AG09319 (cell line): ENCODE measurements around the gene SLC22A31.

Source experiments
- DNase-seq: peaks from one replicate; pipeline ENCODE4 v3.0.0-alpha.2; 2010; ENCODE audit warnings: low read depth; ENCODE audit errors: extremely low read depth
- CTCF ChIP-seq: IDR thresholded peaks from 2 replicates; pipeline ENCODE4 v1.5.1; 2011; ENCODE audit warnings: low read depth, mild to moderate bottlenecking, inconsistent platforms, low read length, moderate library complexity

SLC22A31 gene

GRCh38 chr16:89176147-89176690 lies 24.1 kb downstream of the SLC22A31 start:
- DNase-seq, result no peak
- TF ChIP-seq CTCF, result no peak

GRCh38 chr16:89175280-89176146 lies 24.8 kb downstream of the SLC22A31 start:
- no peak for DNase-seq
- no peak for TF ChIP-seq CTCF

DNA sequence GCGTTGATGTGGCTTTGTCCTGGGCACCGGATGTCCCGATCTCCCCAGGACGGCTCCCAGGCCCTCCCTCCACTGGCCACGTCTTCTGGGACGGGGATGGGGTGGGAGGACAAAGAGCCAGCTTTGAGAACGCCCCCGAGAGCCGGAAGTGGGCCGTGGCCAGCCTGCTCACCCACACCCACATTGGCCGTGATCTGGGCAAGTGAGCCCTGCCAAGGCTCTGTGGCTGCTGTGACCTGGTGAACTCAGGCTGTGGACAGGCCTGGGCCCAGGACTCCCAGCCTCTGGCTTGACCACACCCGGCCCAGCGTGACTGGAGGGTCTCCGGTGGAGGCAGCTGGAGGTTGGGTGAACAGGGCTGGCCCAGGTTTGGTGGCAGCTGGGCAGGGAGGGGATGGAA lies 25.5 kb downstream of the SLC22A31 start:
- no peak for TF ChIP-seq CTCF
- no peak for DNase-seq

DNA sequence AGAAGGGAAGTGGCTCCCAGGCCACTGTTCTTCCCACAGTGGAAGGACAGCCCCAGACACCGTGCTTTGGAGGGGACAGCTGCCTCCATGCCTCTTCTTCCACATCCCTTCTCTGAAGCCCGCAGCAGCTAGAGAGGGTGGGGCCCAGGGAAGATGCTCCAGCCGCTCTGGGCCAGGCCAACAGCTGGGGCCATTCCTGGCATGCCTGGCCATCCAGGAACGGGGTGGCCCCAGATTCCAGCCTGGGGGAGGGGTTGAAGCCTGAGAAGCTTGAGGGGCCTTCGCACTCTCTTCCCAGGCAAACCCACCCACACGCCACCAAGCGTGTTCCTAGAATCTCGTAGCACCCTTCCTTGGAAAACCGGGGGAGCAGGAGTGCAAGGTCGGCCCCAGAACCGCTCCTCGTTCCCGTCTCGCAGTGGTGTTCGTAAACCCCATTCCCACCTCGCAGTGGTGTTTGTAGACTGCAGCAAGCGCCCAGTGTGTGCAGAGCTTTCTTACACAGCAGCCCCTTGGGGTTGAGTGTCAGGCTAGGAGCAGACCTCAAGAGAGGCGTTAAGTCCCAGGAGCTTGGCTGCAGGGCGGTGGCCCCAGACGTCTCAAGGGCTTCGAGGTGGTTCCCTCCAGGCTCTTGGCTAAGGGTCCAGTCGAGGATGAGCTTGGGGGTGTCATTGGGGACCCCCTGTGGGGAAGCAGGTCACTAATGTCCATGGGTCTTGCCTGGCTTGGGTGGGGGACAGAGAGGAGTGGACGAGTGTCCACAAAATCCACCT lies 26.1 kb downstream of the SLC22A31 start:
- no peak for TF ChIP-seq CTCF
- no peak for DNase-seq

DNA sequence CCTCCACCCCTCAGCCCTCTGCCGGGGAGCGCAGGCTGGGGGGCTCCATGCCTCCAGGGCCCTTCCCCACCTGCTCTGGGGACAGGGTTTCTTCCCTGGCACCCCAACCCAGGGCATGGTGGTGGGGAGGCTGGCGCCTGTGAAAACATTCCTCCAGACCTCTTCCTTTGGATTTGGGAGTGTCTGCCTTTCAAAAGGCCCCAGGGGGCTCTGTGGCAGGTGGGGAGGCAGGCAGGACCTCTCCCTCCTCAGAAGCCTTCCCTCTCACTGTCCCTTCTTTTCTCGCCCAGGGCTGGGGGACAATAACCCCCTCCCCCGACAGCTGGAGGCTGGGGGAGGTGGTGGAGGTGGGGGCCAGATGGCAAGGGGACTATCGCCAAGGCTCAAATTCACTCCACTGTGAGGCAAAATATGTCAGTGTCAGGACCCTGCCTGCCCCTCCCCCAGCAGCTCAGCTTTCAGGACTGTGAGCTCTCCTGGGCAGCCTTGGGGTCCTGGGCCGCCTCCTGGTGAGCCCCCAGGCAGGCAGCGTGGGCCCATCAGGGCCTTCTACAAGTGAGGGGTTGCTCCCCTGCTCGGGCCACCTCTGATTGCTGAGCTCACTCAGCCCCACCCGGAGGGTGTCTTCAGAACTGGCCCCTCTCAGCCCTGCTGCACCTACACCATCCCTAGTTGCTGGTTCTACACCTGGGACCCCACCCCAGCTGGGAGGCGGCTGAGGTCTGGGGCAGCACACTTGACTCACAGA lies 27.0 kb downstream of the SLC22A31 start:
- DNase-seq, result no peak
- no peak for TF ChIP-seq CTCF

DNA sequence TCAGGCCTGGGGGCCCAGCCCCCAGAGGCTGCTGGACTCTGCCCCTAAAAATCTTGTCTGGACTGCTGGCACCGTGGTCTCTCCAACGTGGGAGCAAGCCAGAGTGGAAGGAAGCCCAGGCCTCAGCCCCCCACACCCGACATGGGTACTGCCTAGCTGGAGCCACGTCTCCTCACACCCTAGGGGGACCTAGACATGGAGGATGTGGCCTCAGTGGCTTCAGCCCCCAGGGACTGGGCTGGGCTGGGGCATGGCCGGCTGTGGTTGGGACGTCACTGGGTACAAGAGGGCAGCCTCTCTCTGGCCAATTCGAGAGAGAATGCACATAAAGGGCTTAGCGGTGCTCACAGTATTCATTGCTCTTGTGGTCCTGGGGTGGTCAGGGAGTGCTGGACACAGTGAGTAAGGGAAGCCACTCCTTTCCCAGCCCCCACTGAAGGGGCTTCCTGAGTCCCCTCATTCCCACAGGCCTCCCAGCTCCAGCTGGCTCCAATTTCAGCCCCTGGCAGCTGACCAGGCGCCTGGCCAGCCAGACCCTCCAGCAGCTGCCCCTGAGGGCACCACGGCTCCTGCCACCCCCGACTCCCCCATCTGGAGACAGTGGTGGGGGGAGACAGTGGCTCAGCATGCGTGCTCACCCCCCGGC lies 27.7 kb downstream of the SLC22A31 start:
- no peak for TF ChIP-seq CTCF
- no peak for DNase-seq
